IPS-15b (cell line): ENCODE measurements around the gene KCNMB2.
"Not testable (repeated sequence)": the region's sequence is repeated elsewhere in the genome, so short reads cannot be mapped to it uniquely, and the experiment has no call there.

ENCODE experiments used
- H3K27me3 ChIP-seq: one replicate; pipeline ENCODE4 v1.6.1; 2013; ENCODE audit warnings: low read length; ENCODE audit not compliant: control insufficient read depth, insufficient read depth
- H3K36me3 ChIP-seq: one replicate; pipeline ENCODE4 v1.6.1; 2013; ENCODE audit warnings: low read length; ENCODE audit not compliant: control insufficient read depth, insufficient read depth
- H3K4me1 ChIP-seq: one replicate; pipeline ENCODE4 v1.6.1; 2013; ENCODE audit warnings: mild to moderate bottlenecking, low read length; ENCODE audit not compliant: control insufficient read depth, insufficient read depth
- H3K4me3 ChIP-seq: one replicate; pipeline ENCODE4 v1.5.1; 2013; ENCODE audit warnings: low read depth, low read length
- H3K9ac ChIP-seq: one replicate; pipeline ENCODE4 v1.6.1; 2013; ENCODE audit warnings: low read depth, mild to moderate bottlenecking, low read length
- H3K9me3 ChIP-seq: one replicate; pipeline ENCODE4 v1.6.1; 2013; ENCODE audit warnings: mild to moderate bottlenecking, low read length; ENCODE audit not compliant: control insufficient read depth, insufficient read depth

The KCNMB2 gene

DNA sequence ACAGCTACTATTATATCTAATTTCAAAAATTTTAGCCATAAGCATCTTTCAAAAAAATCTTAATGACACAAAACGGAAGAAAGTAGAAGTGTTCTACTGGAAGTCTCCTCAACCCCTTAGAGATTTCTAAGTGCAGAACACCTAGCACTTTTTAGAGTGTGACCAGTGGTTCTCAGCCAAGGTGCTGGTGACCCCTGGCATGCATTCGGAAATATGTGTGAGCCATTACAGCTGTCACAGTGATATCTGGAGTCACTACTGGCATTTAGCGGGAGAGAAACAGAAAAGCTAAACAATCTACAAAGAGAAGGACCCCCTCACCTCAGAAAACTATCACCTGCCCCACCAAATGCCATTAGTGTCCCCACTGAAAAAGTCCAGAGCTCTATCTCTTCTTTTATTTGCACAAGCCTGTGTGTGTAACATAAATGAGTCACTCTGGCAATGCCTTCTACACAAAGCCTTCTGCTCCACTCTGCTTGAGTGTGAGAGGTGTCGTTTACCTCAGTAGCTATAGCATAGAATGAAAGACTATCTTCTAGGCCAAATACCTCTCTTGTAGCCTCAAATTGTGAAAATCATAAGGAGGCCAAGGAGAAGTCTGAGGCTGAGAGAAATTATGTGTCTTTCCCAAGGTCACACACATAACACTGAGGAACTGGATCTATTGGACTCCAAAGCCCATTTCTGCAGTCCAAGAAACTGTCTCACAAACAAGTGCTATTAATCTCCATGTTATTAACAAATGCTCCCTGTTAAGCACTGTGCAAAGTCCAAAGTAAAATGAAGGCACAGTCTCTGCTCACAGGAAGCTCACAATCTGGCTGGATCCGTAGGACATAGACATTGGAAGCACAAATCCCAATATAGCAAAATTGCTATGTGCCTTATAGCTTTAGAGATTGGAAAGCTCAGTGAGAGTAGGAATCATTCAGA is 28.5 kb upstream of the KCNMB2 start:
- no peaks in the 10 kb centered on the region for H3K4me1 ChIP-seq
- no peaks in the 10 kb centered on the region for H3K36me3 ChIP-seq
- H3K9ac ChIP-seq, result no peak overlapping the region
- no peaks in the 10 kb centered on the region for H3K9me3 ChIP-seq
- no peaks in the 10 kb centered on the region for H3K27me3 ChIP-seq
- H3K4me3 ChIP-seq, result no peak overlapping the region

DNA sequence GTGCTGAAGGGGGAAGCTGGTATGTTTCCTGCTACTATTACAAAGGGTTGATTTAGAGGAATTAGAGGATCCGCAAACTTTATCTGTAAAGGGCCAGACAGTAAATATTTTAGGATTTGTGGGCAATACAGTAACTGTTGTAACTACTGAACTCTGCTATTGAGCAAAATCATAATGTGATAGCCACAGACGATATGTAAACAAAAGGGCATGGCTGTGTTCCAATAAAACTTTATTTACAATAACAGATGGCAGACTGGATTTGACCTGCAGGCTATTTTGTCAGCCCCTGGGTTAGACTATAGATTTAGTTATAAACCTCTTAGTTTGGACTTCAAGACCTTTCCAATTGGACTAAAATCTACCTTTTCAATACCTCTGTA is 27.8 kb upstream of the KCNMB2 start:
- Histone ChIP-seq H3K4me3 (no peak overlapping the region), H3K9me3 (no peaks in the 10 kb centered on the region), H3K27me3 (no peaks in the 10 kb centered on the region), H3K36me3 (no peaks in the 10 kb centered on the region), H3K4me1 (no peaks in the 10 kb centered on the region), H3K9ac (no peak overlapping the region)

DNA sequence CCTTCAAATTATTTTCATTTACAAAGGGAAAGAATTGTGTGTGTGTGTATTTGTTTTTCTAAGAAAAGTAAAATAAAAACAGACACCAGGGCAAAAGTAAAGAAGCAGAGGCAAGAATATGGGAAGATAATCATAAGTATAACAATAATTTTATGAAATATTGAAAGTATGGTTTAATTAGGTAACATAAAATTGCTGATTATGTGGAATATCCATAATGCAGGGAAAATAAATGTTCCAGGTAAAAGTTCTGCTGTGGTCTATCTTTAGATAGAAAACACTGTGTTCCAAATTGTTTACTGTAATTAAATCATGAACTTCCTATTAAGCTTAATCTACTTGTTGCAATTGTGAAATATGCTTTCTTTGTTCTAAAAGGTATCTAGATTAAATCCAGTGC is 25.7 kb upstream of the KCNMB2 start:
- no peaks in the 10 kb centered on the region for H3K9me3 ChIP-seq
- no peaks in the 10 kb centered on the region for H3K36me3 ChIP-seq
- H3K4me1 ChIP-seq, result no peaks in the 10 kb centered on the region
- H3K9ac ChIP-seq, result no peak overlapping the region
- no peaks in the 10 kb centered on the region for H3K27me3 ChIP-seq
- no peak overlapping the region for H3K4me3 ChIP-seq

DNA sequence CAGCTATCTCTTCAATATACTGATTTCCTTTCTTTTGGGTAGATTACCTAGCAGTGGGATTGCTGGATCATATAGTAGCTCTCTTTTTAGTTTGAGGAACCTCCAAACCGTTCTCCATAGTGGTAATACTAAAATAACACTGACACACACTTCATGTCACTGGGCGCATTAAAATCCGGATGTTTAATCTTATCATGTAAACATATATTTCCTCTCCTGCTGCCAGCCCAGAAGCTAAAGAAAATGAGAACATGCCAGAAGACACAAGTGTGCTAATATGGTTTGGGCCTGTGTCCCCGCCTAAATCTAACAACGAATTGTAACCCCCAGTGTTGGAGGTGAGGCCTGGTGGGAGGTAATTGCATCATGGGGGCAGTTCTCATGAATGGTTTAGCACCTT is 23.6 kb upstream of the KCNMB2 start:
- Histone ChIP-seq H3K9ac (no peak overlapping the region), H3K27me3 (no peaks in the 10 kb centered on the region), H3K9me3 (no peaks in the 10 kb centered on the region), H3K4me3 (no peak overlapping the region), H3K36me3 (no peaks in the 10 kb centered on the region), H3K4me1 (no peaks in the 10 kb centered on the region)

DNA sequence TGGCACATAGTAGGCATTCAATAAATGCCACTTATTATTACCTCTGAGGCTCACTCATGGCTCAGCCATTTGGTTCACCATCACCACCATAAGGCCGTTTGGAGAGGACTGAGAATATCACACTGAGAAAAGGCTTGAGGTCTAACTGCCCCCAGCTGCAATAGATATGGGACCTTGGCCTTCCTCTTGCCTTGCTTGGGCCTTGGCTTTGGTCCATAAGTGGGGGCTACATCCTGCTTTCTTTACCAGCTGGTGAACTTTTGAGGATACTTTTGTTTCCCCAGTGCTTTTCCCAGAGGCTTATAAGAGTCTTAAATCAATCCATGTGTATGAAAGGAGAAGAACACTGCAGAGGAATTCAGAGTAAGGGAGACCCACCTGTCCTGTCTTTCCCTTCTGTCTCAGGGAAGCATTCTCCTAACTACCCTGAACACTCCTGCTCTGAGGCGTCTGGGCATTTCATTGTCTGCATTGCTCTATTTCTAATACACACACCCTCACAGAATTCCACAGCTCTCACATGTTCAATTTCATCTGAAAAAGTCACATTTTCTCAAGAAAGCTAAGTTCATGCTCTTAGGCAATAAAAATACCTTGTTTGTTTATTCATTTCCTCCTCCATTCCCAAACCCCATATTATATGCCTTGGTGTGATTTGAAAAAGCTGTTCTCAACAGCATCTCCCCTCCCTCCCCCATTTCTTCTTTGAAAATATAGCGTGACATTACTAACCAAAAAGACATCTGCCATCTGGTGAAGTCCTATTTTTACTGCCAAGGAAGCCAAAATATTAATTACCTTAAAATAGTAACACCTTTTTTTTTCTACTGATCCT is 22.5 kb upstream of the KCNMB2 start:
- Histone ChIP-seq H3K9ac (no peak overlapping the region), H3K4me1 (no peaks in the 10 kb centered on the region), H3K27me3 (no peaks in the 10 kb centered on the region)

DNA sequence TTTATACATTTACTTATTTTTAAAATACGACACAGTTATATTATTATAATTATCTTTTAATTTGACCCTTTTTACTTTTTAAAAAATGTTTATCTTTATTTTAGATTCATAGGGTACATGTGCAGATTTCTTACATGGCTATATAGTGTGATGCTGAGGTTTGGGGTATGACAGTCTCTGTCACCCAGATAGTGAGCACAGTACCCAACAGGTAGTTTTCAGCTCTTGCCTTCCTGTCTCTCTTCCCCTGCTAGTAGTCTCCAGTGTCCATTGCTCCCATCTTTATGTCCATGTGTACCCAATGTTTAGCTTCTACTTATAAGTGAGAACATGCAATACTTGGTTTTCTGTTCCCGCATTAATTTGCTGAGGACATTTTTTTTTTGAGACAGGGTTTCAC is 21.8 kb upstream of the KCNMB2 start:
- Histone ChIP-seq H3K4me3 (no peak overlapping the region), H3K9me3 (no peaks in the 10 kb centered on the region), H3K27me3 (no peaks in the 10 kb centered on the region), H3K4me1 (no peaks in the 10 kb centered on the region), H3K36me3 (no peaks in the 10 kb centered on the region), H3K9ac (no peak overlapping the region)

More for the DNA sequence above, 22.5 kb upstream of the KCNMB2 start:
- no peaks in the 10 kb centered on the region for H3K36me3 ChIP-seq
- no peaks in the 10 kb centered on the region for H3K9me3 ChIP-seq
- H3K4me3 ChIP-seq, result no peak overlapping the region

DNA sequence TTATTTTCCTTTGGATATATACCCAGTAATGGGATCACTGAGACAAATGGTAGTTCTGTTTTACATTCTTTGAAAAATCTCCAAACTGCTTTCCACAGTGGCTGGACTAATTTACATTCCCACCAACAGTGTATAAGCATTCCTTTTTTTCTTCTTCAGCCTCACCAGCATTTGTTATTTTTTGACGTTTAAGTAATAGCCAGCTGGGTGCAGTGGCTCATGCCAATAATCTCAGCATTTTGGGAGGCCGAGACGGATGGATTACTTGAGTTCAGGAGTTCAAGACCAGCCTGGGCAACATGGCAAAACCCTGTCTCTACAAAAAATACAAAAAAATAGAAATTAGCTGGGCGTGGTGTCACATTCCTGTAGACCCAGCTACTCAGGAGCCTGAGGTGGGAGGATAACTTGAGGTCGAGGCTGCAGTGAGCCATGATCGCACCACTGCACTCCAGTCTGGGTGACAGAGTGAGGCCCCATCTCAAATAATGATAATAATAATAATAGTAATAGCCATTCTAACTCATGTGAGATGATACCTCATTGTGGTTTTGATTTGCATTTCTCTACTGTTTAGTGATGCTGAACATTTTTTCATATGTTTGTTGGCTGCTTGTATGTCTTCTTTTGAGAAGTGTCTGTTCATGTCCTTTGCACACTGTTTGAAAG is 21.0 kb upstream of the KCNMB2 start:
- H3K36me3 ChIP-seq, H3K4me3 ChIP-seq, H3K27me3 ChIP-seq, H3K4me1 ChIP-seq, H3K9ac ChIP-seq, H3K9me3 ChIP-seq: not testable (repeated sequence)

DNA sequence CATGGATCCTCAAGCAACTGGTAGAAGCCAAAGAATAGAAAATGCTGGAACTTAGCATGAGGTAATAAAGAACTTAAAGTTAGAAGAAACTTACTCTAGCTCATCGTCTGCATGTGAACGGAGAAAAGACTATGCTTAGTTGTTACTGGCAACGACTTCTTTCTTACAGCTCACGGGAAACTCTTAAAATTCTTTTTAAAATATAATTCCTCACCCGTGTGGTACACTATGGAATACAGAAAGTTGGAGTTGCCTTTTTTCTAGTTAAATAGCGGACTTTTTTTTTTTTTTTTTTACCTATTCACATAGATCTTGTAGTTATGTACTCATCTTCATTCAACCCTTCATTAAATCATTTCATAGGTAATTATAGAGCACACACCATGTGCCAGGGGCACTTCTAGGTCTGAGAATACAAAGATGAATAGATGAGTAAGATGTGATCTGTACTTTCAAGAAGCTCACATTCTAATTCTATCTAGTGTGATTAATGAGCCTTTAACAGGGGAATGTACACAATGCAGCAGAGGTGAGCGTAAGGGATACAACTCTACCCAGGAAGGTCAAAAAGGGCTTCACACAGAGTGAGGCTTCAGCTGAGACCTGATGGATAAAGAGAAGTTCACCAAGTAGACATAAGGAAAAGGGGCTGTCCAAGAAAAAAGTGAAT is 18.4 kb upstream of the KCNMB2 start:
- Histone ChIP-seq H3K4me3 (no peak overlapping the region), H3K27me3 (no peaks in the 10 kb centered on the region), H3K4me1 (no peaks in the 10 kb centered on the region), H3K9me3 (no peaks in the 10 kb centered on the region), H3K36me3 (no peaks in the 10 kb centered on the region), H3K9ac (no peak overlapping the region)

DNA sequence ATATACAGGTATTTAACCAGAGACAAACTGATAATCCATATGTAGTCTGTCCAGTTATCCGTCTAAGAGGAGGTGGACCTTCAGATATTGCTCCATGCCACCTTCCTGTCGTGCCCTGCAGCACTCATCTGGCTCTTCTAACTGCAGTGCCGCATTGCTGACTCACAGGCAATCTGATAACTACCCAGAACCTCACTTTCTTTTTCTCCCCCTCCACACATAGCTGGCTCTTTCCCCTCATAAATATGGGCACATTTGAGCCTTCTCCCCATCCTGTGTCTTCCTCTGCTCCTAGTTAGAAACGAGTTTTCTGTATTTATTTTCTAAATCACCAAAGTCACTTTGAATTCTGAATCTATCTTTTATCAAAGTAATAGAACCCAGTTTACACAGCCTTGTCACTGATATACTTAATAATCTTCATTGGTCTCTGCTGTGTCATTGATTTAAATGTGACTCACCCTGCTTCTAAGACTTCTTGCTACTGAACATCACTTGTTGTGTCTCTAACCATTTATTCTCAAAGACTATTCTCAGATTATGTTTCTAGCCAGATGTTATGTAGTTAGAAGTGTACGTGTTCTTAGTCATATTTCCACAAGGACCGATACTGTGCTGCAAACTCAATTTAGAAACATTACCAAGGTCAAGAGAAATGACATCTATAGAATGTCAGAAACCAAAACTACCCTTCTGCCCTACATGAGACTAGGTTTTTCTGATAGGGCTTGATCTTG is 17.4 kb upstream of the KCNMB2 start:
- no peak overlapping the region for H3K4me3 ChIP-seq
- no peak overlapping the region for H3K9ac ChIP-seq
- H3K4me1 ChIP-seq, result no peaks in the 10 kb centered on the region
- no peaks in the 10 kb centered on the region for H3K9me3 ChIP-seq
- H3K27me3 ChIP-seq, result no peaks in the 10 kb centered on the region
- no peaks in the 10 kb centered on the region for H3K36me3 ChIP-seq

DNA sequence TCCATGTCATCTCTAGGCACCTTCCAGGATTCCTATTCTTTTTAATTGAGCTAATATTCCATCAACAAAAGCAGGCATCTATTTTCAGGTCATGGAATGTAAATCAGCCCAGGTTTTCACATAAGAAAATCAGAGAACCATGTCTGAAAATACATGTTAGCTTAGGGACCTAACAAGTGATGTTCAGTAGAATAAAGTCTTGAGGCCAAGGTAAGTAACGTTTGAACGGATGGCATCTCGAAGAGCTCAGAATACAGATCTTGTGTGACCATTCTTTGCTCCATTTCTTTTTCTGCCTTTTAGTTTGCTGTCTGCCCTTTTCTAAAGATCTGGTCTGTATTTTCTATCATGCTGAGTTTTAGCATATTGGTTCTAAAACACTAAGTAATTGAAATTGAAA is 16.5 kb upstream of the KCNMB2 start:
- Histone ChIP-seq H3K27me3 (no peaks in the 10 kb centered on the region), H3K4me3 (no peak overlapping the region), H3K9me3 (no peaks in the 10 kb centered on the region), H3K9ac (no peak overlapping the region), H3K36me3 (no peaks in the 10 kb centered on the region), H3K4me1 (no peaks in the 10 kb centered on the region)

DNA sequence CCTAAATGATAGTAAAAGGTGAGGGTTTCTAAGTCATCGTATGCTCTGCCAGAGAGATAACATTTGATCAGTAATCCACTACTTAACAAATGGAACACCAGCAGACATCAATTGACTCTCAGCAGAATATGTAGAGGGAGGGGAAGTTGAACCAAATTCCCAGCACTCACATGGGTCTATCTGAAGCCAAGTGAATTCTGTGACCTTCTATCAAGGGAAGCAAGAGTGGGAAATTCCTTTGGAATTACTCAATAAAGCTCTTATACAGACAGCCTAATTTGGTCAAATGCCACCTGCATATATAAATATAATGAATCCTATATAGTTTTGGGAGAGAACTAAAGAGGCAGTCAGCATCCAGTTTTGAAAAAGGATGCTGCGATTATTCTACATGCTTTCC is 15.8 kb upstream of the KCNMB2 start:
- no peaks in the 10 kb centered on the region for H3K9me3 ChIP-seq
- H3K9ac ChIP-seq, result no peak overlapping the region
- H3K27me3 ChIP-seq, result no peaks in the 10 kb centered on the region
- H3K36me3 ChIP-seq, result no peaks in the 10 kb centered on the region
- no peak overlapping the region for H3K4me3 ChIP-seq
- no peaks in the 10 kb centered on the region for H3K4me1 ChIP-seq
